Right lobe of liver (tissue), 6 donors: ENCODE data around the gene MOGAT1. TPM values are rescaled to one million over a fixed set of nuclear protein-coding genes. Genes with fewer than 3 reads are reported as not detected.
A peak's percentile ranks its signal among the peaks of the same experiment; 100 is the strongest.

Source experiments
- ATAC-seq, 4 donors: fragments of 200-7000 bp; cut with Tn5 transposase; one replicate each; pipeline ENCODE4 v1.9.1; 2020; ENCODE audit warnings: mild to moderate bottlenecking in 4 of 4, moderate library complexity in 4 of 4
- DNase-seq, 3 donors: peaks; one replicate each; pipeline ENCODE4 v3.0.0-alpha.2; 2020
- H3K27ac ChIP-seq, 3 donors: fragments of 200-600 bp; one replicate each; pipeline ENCODE4 v1.8.0; 2022
- H3K27me3 ChIP-seq, 2 donors: fragments of 200-600 bp; one replicate each; pipeline ENCODE4 v1.8.0; 2022
- H3K36me3 ChIP-seq, 4 donors: fragments of 200-600 bp; sonication (generic) in 1 of 4; one replicate each; pipeline versions ENCODE4 v1.5.1 to v1.8.0; 2017 to 2022; ENCODE audit warnings: control low read depth in 1 of 4
- H3K4me1 ChIP-seq, 4 donors: fragments of 200-600 bp; sonication (generic) in 1 of 4; one replicate each; pipeline versions ENCODE4 v1.5.1 to v1.8.0; 2017 to 2022; ENCODE audit warnings: control low read depth in 1 of 4
- H3K4me3 ChIP-seq, 3 donors: fragments of 200-600 bp; one replicate each; pipeline ENCODE4 v1.8.0; 2022
- H3K9me3 ChIP-seq, 4 donors: fragments of 200-600 bp; sonication (generic) in 1 of 4; one replicate each; pipeline versions ENCODE4 v1.5.1 to v1.8.0; 2017 to 2022; ENCODE audit warnings: control low read depth in 1 of 4
- CTCF ChIP-seq, 4 donors: fragments of 200-600 bp in 3 of 4; fragments of 450-650 bp in 1 of 4; IDR thresholded peaks; one replicate each; pipeline versions ENCODE4 v1.5.1 to v1.8.0; 2016 to 2022; ENCODE audit warnings: antibody characterized with exemption in 4 of 4, mild to moderate bottlenecking in 2 of 4
- POLR2A ChIP-seq: fragments of 450-650 bp; IDR thresholded peaks from one replicate; pipeline ENCODE4 v1.6.1; 2017; ENCODE audit warnings: antibody characterized with exemption, mild to moderate bottlenecking
- WGBS: methylation state at CpG from one replicate; pipeline ENCODE4 v1.1.6; 2018; ENCODE audit warnings: low coverage, low lambda C conversion rate; ENCODE audit not compliant: insufficient coverage; ENCODE audit errors: missing lambda C conversion rate; 5-methylcytosine and 5-hydroxymethylcytosine counted together
- intact Hi-C, 2 donors: fragments of 100-400 bp; cut with DNase I; formaldehyde crosslinking; loops; one replicate each; pipeline versions ENCODE4 v1.11.2 to v1.14.1; 2022
- long read RNA-seq: library from polyadenylated mRNA; unstranded; transcript quantifications from one replicate; pipeline ENCODE4 v2.0.0, GENCODE V29; 2019
- total RNA-seq, 6 experiments: library from RNA; depleted of rRNA in 2 of 6; stranded (reverse); fragments of >200 nt in 2 of 6; fragmentation: NEBNext Ultra II Directional in 3 of 6; extraction: Animal tissue kit (Norgen Biotek cat#: 25700) in 3 of 6; gene quantifications; one replicate each; pipeline versions ENCODE4 v1.1.0 to v1.2.4, GENCODE V29; 2016 to 2023
- donor health status: DM: no; HTN: yes; CAD: no.
- donor health status: DM: no; HTN: no; CAD: no.
- donor health status: DM: no; HTN: no; CAD: no.
- donor health status: DM: no; HTN: yes; CAD: no.
- donor health status: DM: no; HTN: yes; CAD: no.

The MOGAT1 gene
- 1 to 10 TPM in 4 of 6 experiments, under 1 TPM in 2; 0.50 to 8.1 (median 3.4) TPM for total RNA-seq
- long read RNA-seq, partial matches to known transcripts: 1 of 4 reads
- long read RNA-seq, other reads (novel, unspliced or antisense): 3 of 4 reads

GRCh38 chr2:222671259-222672067, at the start of gene MOGAT1:
MOGAT1 (plus strand) TSS chr2:222671658; CDS start chr2:222671786, 128 bp downstream.
- Histone ChIP-seq H3K27me3 (no peaks in the 10 kb centered on the region), H3K27ac (peak within 1 kb of the TSS; percentile 7 to 89 (median 65)), H3K9me3 (no peaks in the 10 kb centered on the region), H3K4me1 (peaks cover 0 to 30% (median 2%) of the 10 kb centered on the region in 4 donors), H3K36me3 (no peaks in the 10 kb centered on the region), H3K4me3 (peak within 1 kb of the TSS; percentile 47 to 83 (median 66))
- 2% methylated on average over 18 of the region's 66 CpGs for WGBS
- TF ChIP-seq CTCF (IDR thresholded peaks at IDR 0.05): peak in 3 of 4 donors; percentile 7 to 34 (median 22)
- TF ChIP-seq POLR2A: peak; percentile 96
- DNase-seq (peak; percentile 86 to 95 (median 94)), ATAC-seq (peak; percentile 86 to 96 (median 92))
- intact Hi-C loops: no loop called here

- no peak for ATAC-seq
- no peak for DNase-seq
- Histone ChIP-seq H3K27me3 (no peaks in the 10 kb centered on the region), H3K36me3 (peaks cover 0 to 53% (median 23%) of the 10 kb centered on the region in 4 donors), H3K4me1 (no peaks in the 10 kb centered on the region), H3K4me3 (no peak overlapping the region), H3K27ac (no peak overlapping the region), H3K9me3 (no peaks in the 10 kb centered on the region)
- intact Hi-C loops: no loop called here
- no peak for TF ChIP-seq CTCF (IDR thresholded peaks at IDR 0.05)
- WGBS: 94% methylated on average over 3 of the region's 4 CpGs
Measured at GRCh38 chr2:222621893-222622292, 49.6 kb upstream of the MOGAT1 start.

GRCh38 chr2:222622910-222623309, 48.5 kb upstream of the MOGAT1 start:
- ATAC-seq (peak in 1 of 4 donors; percentile 45), DNase-seq (no peak)
- WGBS: 72% methylated on average over 2 of the region's 2 CpGs
- H3K4me1 ChIP-seq: no peaks in the 10 kb centered on the region
- TF ChIP-seq POLR2A: no peak
- TF ChIP-seq CTCF (IDR thresholded peaks at IDR 0.05): no peak
- no peaks in the 10 kb centered on the region for H3K27me3 ChIP-seq
- no peaks in the 10 kb centered on the region for H3K9me3 ChIP-seq
- intact Hi-C loops: no loop called here
- peaks cover 0 to 56% (median 26%) of the 10 kb centered on the region in 4 donors for H3K36me3 ChIP-seq
- H3K27ac ChIP-seq: no peak overlapping the region
- H3K4me3 ChIP-seq: no peak overlapping the region

GRCh38 chr2:222623756-222624309, 47.6 kb upstream of the MOGAT1 start:
- ATAC-seq: no peak
- 93% methylated on average over 6 of the region's 6 CpGs for WGBS
- H3K36me3 ChIP-seq: peaks cover 0 to 65% (median 30%) of the 10 kb centered on the region in 4 donors

More at GRCh38 chr2:222623756-222624309, 47.6 kb upstream of the MOGAT1 start:
- intact Hi-C loops: no loop called here
- Histone ChIP-seq H3K27ac (no peak overlapping the region), H3K4me3 (no peak overlapping the region), H3K9me3 (no peaks in the 10 kb centered on the region), H3K27me3 (no peaks in the 10 kb centered on the region), H3K4me1 (no peaks in the 10 kb centered on the region)
- no peak for DNase-seq
- no peak for TF ChIP-seq POLR2A
- TF ChIP-seq CTCF (IDR thresholded peaks at IDR 0.05): no peak
